ENCODE measurements around the gene PDCD4.

DNA sequence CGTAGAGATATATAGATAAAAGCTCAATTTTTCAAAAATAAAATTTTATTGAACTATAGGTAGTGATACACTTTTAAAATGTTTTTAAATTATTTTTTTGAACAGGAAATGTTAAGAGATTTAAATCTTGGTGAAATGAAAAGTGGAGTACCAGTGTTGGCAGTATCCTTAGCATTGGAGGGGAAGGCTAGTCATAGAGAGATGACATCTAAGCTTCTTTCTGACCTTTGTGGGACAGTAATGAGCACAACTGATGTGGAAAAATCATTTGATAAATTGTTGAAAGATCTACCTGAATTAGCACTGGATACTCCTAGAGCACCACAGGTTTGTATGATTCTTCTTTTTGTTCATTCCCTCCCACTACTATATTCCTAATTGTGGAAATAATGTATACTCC is 15.8 kb downstream of the PDCD4 start:
- no peak for TF ChIP-seq POLR2A (IDR thresholded peaks at IDR 0.05)
- TF ChIP-seq, protein P1, sequence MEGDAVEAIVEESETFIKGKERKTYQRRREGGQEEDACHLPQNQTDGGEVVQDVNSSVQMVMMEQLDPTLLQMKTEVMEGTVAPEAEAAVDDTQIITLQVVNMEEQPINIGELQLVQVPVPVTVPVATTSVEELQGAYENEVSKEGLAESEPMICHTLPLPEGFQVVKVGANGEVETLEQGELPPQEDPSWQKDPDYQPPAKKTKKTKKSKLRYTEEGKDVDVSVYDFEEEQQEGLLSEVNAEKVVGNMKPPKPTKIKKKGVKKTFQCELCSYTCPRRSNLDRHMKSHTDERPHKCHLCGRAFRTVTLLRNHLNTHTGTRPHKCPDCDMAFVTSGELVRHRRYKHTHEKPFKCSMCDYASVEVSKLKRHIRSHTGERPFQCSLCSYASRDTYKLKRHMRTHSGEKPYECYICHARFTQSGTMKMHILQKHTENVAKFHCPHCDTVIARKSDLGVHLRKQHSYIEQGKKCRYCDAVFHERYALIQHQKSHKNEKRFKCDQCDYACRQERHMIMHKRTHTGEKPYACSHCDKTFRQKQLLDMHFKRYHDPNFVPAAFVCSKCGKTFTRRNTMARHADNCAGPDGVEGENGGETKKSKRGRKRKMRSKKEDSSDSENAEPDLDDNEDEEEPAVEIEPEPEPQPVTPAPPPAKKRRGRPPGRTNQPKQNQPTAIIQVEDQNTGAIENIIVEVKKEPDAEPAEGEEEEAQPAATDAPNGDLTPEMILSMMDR (IDR thresholded peaks at IDR 0.05) = no peak
